HepG2 (cell line): ENCODE results near the gene MAPK11. TPM values are rescaled to one million over a fixed set of nuclear protein-coding genes. Genes with fewer than 3 reads are reported as not detected.

Source experiments
- ERF ChIP-seq: IDR thresholded peaks from 2 replicates; pipeline ENCODE4 v1.6.1; 2018; ENCODE audit warnings: missing biosample characterization, missing genetic modification reagents
- FOXM1 ChIP-seq: sonication (generic); formaldehyde crosslinking; IDR thresholded peaks from 2 replicates; pipeline ENCODE4 v1.5.0; 2020; ENCODE audit warnings: missing genetic modification reagents
- IKZF5 ChIP-seq: IDR thresholded peaks from 2 replicates; pipeline ENCODE4 v1.6.1; 2018; ENCODE audit warnings: missing genetic modification reagents, mild to moderate bottlenecking, missing compliant biosample characterization
- MTF2 ChIP-seq: sonication (generic); formaldehyde crosslinking; IDR thresholded peaks from 2 replicates; pipeline ENCODE4 v1.5.0; 2020; ENCODE audit warnings: missing genetic modification reagents, borderline replicate concordance
- NBN ChIP-seq: fragments of 450-650 bp; conservative IDR thresholded peaks from 2 replicates; pipeline ENCODE4 v1.6.1; 2017
- NFIC ChIP-seq: IDR thresholded peaks from 2 replicates; pipeline ENCODE4 v1.6.1; 2012; ENCODE audit warnings: mild to moderate bottlenecking, low read length, inconsistent platforms
- PAWR ChIP-seq: sonication (generic); formaldehyde crosslinking; IDR thresholded peaks from 2 replicates; pipeline ENCODE4 v1.4.0; 2020; ENCODE audit warnings: missing genetic modification reagents, mild to moderate bottlenecking, borderline replicate concordance
- PLSCR1 ChIP-seq: sonication (generic); formaldehyde crosslinking; IDR thresholded peaks from 2 replicates; pipeline ENCODE4 v1.5.0; 2020; ENCODE audit warnings: missing genetic modification reagents, mild to moderate bottlenecking, borderline replicate concordance
- PREB ChIP-seq: sonication (generic); formaldehyde crosslinking; IDR thresholded peaks from 2 replicates; pipeline ENCODE4 v1.4.0; 2020; ENCODE audit warnings: missing genetic modification reagents
- RARG ChIP-seq: sonication (generic); formaldehyde crosslinking; IDR thresholded peaks from 2 replicates; pipeline ENCODE4 v1.4.0; 2020; ENCODE audit warnings: low read depth, mild to moderate bottlenecking, missing genetic modification reagents
- RNF2 ChIP-seq: fragments of 450-650 bp; conservative IDR thresholded peaks from 2 replicates; pipeline ENCODE4 v1.6.1; 2016; ENCODE audit warnings: low read depth
- SMARCE1 ChIP-seq: fragments of 450-650 bp; IDR thresholded peaks from 2 replicates; pipeline ENCODE4 v1.6.1; 2017; ENCODE audit warnings: borderline replicate concordance
- ZMAT5 ChIP-seq: sonication (generic); formaldehyde crosslinking; IDR thresholded peaks from 2 replicates; pipeline ENCODE4 v1.5.0; 2020; ENCODE audit warnings: mild to moderate bottlenecking, low read depth, missing genetic modification reagents, borderline replicate concordance
- ZNF12 ChIP-seq: sonication (generic); formaldehyde crosslinking; IDR thresholded peaks from 2 replicates; pipeline ENCODE4 v1.5.0; 2020; ENCODE audit warnings: missing genetic modification reagents
- ZNF281 ChIP-seq: sonication (generic); formaldehyde crosslinking; IDR thresholded peaks from 2 replicates; pipeline ENCODE4 v1.4.0; 2020; ENCODE audit warnings: missing genetic modification reagents, borderline replicate concordance
- ZNF282 ChIP-seq: fragments of 450-650 bp; IDR thresholded peaks from 2 replicates; pipeline ENCODE4 v1.6.1; 2018; ENCODE audit not compliant: partially characterized antibody
- ZNF7 ChIP-seq: IDR thresholded peaks from 2 replicates; pipeline ENCODE4 v1.6.1; 2016; ENCODE audit warnings: missing biosample characterization, missing genetic modification reagents
- ZNF713 ChIP-seq: sonication (generic); formaldehyde crosslinking; IDR thresholded peaks from 2 replicates; pipeline ENCODE4 v1.4.0; 2020; ENCODE audit warnings: mild to moderate bottlenecking, missing genetic modification reagents
- ZNF749 ChIP-seq: sonication (generic); formaldehyde crosslinking; IDR thresholded peaks from 2 replicates; pipeline ENCODE4 v1.8.0; 2022; ENCODE audit warnings: mild to moderate bottlenecking, missing genetic modification reagents, moderate library complexity, borderline replicate concordance
- ZNF781 ChIP-seq: sonication (generic); formaldehyde crosslinking; IDR thresholded peaks from 2 replicates; pipeline ENCODE4 v1.5.1; 2020; ENCODE audit warnings: borderline replicate concordance, mild to moderate bottlenecking, missing genetic modification reagents; ENCODE audit errors: not compliant biosample characterization
- ZUFSP ChIP-seq: sonication (generic); formaldehyde crosslinking; IDR thresholded peaks from 2 replicates; pipeline ENCODE4 v1.9.0; 2021; ENCODE audit warnings: missing genetic modification reagents, mild to moderate bottlenecking, borderline replicate concordance
- polyA plus RNA-seq, 8 experiments: library from polyadenylated mRNA; depleted of rRNA in 3 of 8; stranded (reverse) in 7 of 8; unstranded in 1 of 8; fragments of >200 nt; fragmentation: Illumina TruSeq in 4 of 8; extraction: Trizol in 4 of 8; gene quantifications; 2 replicates each; pipeline versions ENCODE4 v1.2.1 to v1.2.3, GENCODE V29; 2011 to 2016; ENCODE audit warnings: low read depth in 4 of 8, missing spikeins in 1 of 8, mixed read lengths in 1 of 8; ENCODE audit not compliant: insufficient read depth in 1 of 8
- total RNA-seq, 5 experiments: library from RNA; depleted of rRNA; stranded (reverse); fragments of >200 nt; fragmentation: Illumina TruSeq; extraction: Trizol; gene quantifications; 2 replicates each; pipeline ENCODE4 v1.2.3, GENCODE V29; 2016; ENCODE audit warnings: low read depth in 1 of 5

Gene MAPK11
- total and polyA plus RNA-seq, 2 of the 13 experiments (the other 11 are each of a cell fraction or from before 2014, with no cell fraction given), result 0.15 to 0.17 TPM

- peak; percentile 41; the same call in 1 of the 2 replicates for TF ChIP-seq ZNF749 (CRISPR knock-in tag)
- TF ChIP-seq ZNF12, result 0 out of 2 replicates have a peak, but pooled peaks have one; percentile 14
- TF ChIP-seq NFIC, result no peak
- TF ChIP-seq ZUFSP, result no peak
- TF ChIP-seq MTF2 (CRISPR knock-in tag), result peak; percentile 92; the same call in 1 of the 2 replicates
- TF ChIP-seq IKZF5 (CRISPR knock-in tag), result no peak
- TF ChIP-seq ZMAT5 (CRISPR knock-in tag), result no peak
- TF ChIP-seq PLSCR1 (CRISPR knock-in tag), result no peak
- no peak for TF ChIP-seq ERF (CRISPR knock-in tag)
- TF ChIP-seq PREB, result no peak
- no peak for TF ChIP-seq ZNF713 (CRISPR knock-in tag)
- TF ChIP-seq SMARCE1, result no peak
- TF ChIP-seq RNF2, result no peak; the same call in 1 of the 2 replicates
- no peak for TF ChIP-seq ZNF7 (CRISPR knock-in tag)
- TF ChIP-seq NBN, result no peak
- TF ChIP-seq ZNF281 (CRISPR knock-in tag), result no peak; the same call in 1 of the 2 replicates
- no peak for TF ChIP-seq ZNF781
- TF ChIP-seq ZNF282, result no peak
- TF ChIP-seq RARG (CRISPR knock-in tag), result no peak
- no peak for TF ChIP-seq PAWR (CRISPR knock-in tag)
- no peak for TF ChIP-seq FOXM1 (CRISPR knock-in tag)
These were observed 19.4 kb downstream of the MAPK11 start, which contains the start of gene HDAC10 (continued) for GRCh38 chr22:50250555-50251476.
